Type B pancreatic cell (in vitro differentiated cells): Measurements from ENCODE around the gene TMEM45A. TPM values are rescaled to one million over a fixed set of nuclear protein-coding genes. Genes with fewer than 3 reads are reported as not detected.
"Not testable (repeated sequence)": the region's sequence is repeated elsewhere in the genome, so short reads cannot be mapped to it uniquely, and the experiment has no call there.

Experiments
- DNase-seq: peaks from one replicate; pipeline ENCODE4 v3.0.0; 2021; ENCODE audit warnings: mixed read lengths; ENCODE audit not compliant: unreplicated experiment; ENCODE audit errors: extremely low spot score
- H3K27ac Mint-ChIP-seq: 2 replicates; pipeline ENCODE4 v1.8.0; 2021; ENCODE audit warnings: mild to moderate bottlenecking, mixed read lengths
- H3K27me3 Mint-ChIP-seq: 2 replicates; pipeline ENCODE4 v1.8.0; 2021; ENCODE audit warnings: mixed read lengths
- H3K36me3 Mint-ChIP-seq: 2 replicates; pipeline ENCODE4 v1.8.0; 2021; ENCODE audit warnings: mixed read lengths
- H3K4me1 Mint-ChIP-seq: one replicate; pipeline ENCODE4 v1.8.0; 2021; ENCODE audit warnings: mixed read lengths; ENCODE audit not compliant: unreplicated experiment
- H3K4me3 Mint-ChIP-seq: 2 replicates; pipeline ENCODE4 v1.8.0; 2021; ENCODE audit warnings: mild to moderate bottlenecking, mixed read lengths
- H3K9me3 Mint-ChIP-seq: 2 replicates; pipeline ENCODE4 v1.8.0; 2021; ENCODE audit warnings: mixed read lengths
- total RNA-seq: library from RNA; stranded (reverse); gene quantifications from 2 replicates; pipeline ENCODE4 v1.2.1, GENCODE V29; 2021; ENCODE audit warnings: low replicate concordance
- TF ChIP-seq, protein P1 (sequence below): fragments of 200-600 bp; sonication (generic); conservative IDR thresholded peaks from 2 replicates; pipeline ENCODE4 v1.5.0; 2021; ENCODE audit warnings: antibody characterized with exemption, mild to moderate bottlenecking

The TMEM45A gene
- total RNA-seq, 1 donor from 2014 or later = 18.4 TPM

DNA sequence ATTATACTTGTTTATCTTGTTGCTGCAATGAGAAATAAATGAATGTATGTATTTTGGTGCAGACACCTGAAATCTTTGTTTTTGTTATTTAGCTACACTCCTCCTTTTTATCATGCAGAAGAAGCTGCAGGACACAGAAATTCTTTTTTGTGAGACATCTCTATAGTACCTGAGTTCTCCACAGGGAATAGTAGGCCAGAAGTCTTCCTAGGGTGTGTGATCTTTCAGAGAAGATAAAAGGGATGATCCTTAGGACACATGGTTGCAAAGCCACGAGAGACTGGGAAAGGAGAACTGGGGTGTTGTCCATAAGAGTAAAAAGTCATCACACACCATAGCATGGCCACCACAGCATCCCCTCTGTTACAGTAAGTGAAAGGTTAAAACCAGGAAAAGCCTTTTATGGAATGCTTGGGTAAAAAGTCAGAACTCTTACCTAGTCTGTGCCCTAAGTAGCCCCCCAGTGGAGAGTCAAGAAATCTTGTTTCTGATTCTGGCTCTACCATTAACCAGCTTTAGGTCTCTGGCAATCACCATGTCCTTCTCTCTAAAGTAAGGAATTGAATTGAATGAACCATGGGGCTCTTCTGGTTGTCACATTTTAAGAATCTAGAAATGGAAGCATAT, 85.1 kb downstream of the TMEM45A start:
- no peak for DNase-seq
- Mint-ChIP-seq H3K4me3 (no peak overlapping the region), H3K9me3 (no peaks in the 10 kb centered on the region), H3K27me3 (no peaks in the 10 kb centered on the region), H3K4me1 (no peaks in the 10 kb centered on the region), H3K36me3 (peaks cover 4% of the 10 kb centered on the region), H3K27ac (no peak overlapping the region)
- TF ChIP-seq, protein P1, sequence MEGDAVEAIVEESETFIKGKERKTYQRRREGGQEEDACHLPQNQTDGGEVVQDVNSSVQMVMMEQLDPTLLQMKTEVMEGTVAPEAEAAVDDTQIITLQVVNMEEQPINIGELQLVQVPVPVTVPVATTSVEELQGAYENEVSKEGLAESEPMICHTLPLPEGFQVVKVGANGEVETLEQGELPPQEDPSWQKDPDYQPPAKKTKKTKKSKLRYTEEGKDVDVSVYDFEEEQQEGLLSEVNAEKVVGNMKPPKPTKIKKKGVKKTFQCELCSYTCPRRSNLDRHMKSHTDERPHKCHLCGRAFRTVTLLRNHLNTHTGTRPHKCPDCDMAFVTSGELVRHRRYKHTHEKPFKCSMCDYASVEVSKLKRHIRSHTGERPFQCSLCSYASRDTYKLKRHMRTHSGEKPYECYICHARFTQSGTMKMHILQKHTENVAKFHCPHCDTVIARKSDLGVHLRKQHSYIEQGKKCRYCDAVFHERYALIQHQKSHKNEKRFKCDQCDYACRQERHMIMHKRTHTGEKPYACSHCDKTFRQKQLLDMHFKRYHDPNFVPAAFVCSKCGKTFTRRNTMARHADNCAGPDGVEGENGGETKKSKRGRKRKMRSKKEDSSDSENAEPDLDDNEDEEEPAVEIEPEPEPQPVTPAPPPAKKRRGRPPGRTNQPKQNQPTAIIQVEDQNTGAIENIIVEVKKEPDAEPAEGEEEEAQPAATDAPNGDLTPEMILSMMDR = no peak

DNA sequence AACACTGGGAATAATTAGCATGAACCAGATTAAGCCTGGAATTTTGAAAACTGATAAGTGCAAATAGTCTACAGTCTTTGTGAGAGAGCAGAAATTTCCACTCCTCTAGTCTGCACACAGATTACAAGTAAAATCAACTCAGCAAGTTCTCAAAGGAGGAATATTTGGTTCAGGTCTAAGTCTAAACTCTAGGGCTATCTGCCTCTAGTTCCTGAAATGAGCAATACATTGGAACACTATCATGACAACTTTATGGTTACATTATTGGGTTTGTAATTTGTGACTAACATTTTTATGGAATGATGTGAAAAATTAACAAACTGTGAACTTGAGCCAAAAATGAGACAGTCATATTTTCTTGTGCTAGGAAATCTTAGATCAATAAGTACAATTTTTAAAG, 86.2 kb downstream of the TMEM45A start:
- Mint-ChIP-seq H3K9me3 (no peaks in the 10 kb centered on the region), H3K4me1 (no peaks in the 10 kb centered on the region), H3K4me3 (no peak overlapping the region), H3K27ac (no peak overlapping the region), H3K27me3 (no peaks in the 10 kb centered on the region), H3K36me3 (peaks cover 4% of the 10 kb centered on the region)
- DNase-seq = no peak
- TF ChIP-seq, protein P1 = no peak

DNA sequence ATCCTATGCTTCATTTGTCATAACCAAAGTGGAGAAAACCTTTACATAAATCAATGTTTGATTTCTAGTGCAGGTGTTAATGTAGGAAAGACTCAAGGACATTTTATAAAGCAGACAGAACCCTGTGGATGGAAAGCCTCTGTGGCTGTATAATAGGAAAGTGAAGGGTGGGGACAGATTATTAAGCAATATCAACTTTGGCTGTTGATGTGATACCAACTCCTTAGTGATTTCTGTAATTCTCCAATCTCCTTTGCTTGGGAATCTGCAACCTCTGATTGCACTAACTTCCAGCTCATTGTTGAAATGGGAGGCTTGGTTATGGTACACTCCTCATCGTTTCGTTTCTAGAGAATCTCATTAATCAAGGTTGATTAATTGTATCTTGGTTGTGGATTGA, 87.7 kb downstream of the TMEM45A start:
- Mint-ChIP-seq H3K4me1 (no peaks in the 10 kb centered on the region), H3K27me3 (no peaks in the 10 kb centered on the region), H3K27ac (no peak overlapping the region), H3K9me3 (peaks cover 5% of the 10 kb centered on the region), H3K4me3 (no peak overlapping the region), H3K36me3 (no peaks in the 10 kb centered on the region)
- no peak for DNase-seq
- TF ChIP-seq, protein P1 = no peak

DNA sequence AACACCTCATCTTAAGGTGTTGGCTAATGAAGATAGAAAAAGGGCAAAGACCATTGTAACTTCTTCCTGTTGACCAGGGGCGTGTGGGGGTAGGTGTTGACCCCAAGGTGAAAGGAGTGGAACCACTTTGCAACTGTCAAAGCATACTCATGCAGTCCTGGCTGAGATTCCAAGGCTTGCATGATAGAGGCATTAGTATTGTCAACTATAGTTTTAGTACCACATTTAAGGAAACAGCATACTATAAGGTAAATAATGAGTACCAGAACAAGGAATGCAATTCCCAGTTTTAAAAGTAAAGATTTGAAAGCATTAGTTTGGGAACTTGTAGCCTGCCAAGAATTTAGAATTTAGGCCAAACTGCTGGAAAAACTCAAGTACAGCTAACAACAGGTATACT, 89.2 kb downstream of the TMEM45A start:
- DNase-seq = no peak
- Mint-ChIP-seq H3K27ac (no peak overlapping the region), H3K4me1 (no peaks in the 10 kb centered on the region), H3K4me3 (no peak overlapping the region), H3K36me3 (no peaks in the 10 kb centered on the region), H3K9me3 (peaks cover 11% of the 10 kb centered on the region), H3K27me3 (no peaks in the 10 kb centered on the region)
- TF ChIP-seq, protein P1 = no peak

DNA sequence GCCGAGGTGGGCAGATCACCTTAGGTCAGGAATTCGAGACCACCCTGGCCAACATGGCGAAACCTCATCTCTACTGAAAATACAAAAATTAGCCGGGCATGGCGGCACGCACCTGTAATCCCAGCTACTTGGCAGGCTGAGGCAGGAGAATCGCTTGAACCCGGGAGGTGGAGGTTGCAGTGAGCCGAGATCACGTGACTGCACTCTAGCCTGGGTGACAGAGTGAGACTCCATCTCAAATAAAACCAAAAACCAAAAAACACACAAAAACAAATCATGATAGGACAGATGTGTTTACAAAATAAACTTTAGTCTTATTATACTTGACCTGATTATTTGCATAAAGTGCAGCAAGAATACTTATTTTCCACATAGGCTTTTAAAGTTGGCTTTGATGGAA, 89.7 kb downstream of the TMEM45A start:
- not testable (repeated sequence) for DNase-seq, H3K27ac Mint-ChIP-seq, H3K27me3 Mint-ChIP-seq, H3K36me3 Mint-ChIP-seq, H3K4me1 Mint-ChIP-seq, H3K4me3 Mint-ChIP-seq
- peaks cover 11% of the 10 kb centered on the region for H3K9me3 Mint-ChIP-seq

DNA sequence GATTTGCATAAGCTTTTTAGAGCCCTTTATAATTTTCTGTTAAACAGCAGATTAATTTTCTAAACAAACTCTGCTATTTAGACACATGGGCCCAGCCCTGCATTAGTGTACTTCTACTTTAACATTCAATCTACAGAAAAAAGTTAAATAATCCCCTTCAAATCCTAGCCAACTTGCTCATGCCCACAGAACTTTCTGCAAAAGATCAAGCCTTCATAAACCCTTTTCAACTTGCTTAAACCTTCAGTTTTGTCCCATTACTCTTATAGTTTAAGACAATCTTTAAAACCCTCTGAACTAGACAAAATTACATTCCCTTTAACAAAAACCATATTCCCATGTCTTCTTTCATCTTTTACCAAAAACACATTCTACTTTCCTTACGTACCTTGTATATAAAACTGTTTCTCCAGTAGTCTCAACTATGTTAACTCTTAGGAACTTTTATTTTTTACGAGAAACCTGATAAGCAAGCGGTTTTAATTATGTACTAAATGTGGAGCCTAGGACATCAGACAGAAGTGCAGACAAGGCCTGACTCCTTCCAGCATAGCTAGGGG, 91.8 kb downstream of the TMEM45A start:
- peaks cover 3% of the 10 kb centered on the region for H3K27me3 Mint-ChIP-seq
- H3K27ac Mint-ChIP-seq = no peak overlapping the region
- H3K36me3 Mint-ChIP-seq = no peaks in the 10 kb centered on the region
- H3K4me1 Mint-ChIP-seq = no peaks in the 10 kb centered on the region
- TF ChIP-seq, protein P1 = no peak
- H3K4me3 Mint-ChIP-seq = no peak overlapping the region
- H3K9me3 Mint-ChIP-seq = peaks cover 11% of the 10 kb centered on the region
- no peak for DNase-seq
